Measurements from ENCODE around the gene SCAF11.

Gene SCAF11

GRCh38 chr12:45981075-45981837 lies 9.1 kb downstream of the SCAF11 start:
- no peak for DNase-seq (ENCODE audit: low spot score)

- no peak for DNase-seq (ENCODE audit: low spot score)
Measured at GRCh38 chr12:45980540-45980939, 9.8 kb downstream of the SCAF11 start.

- no peak for DNase-seq (ENCODE audit: low spot score)
Measured at GRCh38 chr12:45978108-45978507, 12.3 kb downstream of the SCAF11 start.

- DNase-seq (ENCODE audit: low spot score) = no peak
Measured at GRCh38 chr12:45977620-45978019, 12.8 kb downstream of the SCAF11 start.

- DNase-seq (ENCODE audit: low spot score) = no peak
Measured at GRCh38 chr12:45975506-45975905, 14.9 kb downstream of the SCAF11 start.

- DNase-seq (ENCODE audit: low spot score) = no peak
Measured at GRCh38 chr12:45974883-45975282, 15.5 kb downstream of the SCAF11 start.

- DNase-seq (ENCODE audit: low spot score) = no peak
Measured at GRCh38 chr12:45974171-45974719, 16.1 kb downstream of the SCAF11 start.

GRCh38 chr12:45973526-45973925 lies 16.8 kb downstream of the SCAF11 start:
- no peak for DNase-seq (ENCODE audit: low spot score)

- no peak for DNase-seq (ENCODE audit: low spot score)
Measured at GRCh38 chr12:45970391-45970790, 20.0 kb downstream of the SCAF11 start.

- no peak for DNase-seq (ENCODE audit: low spot score)
Measured at GRCh38 chr12:45969084-45969483, 21.3 kb downstream of the SCAF11 start.

- DNase-seq (ENCODE audit: low spot score) = no peak
Measured at GRCh38 chr12:45966486-45966885, 23.9 kb downstream of the SCAF11 start.

- DNase-seq (ENCODE audit: low spot score) = no peak
Measured at GRCh38 chr12:45962553-45963325, 27.6 kb downstream of the SCAF11 start.

GRCh38 chr12:45959728-45960127 lies 30.6 kb downstream of the SCAF11 start:
- DNase-seq (ENCODE audit: low spot score) = no peak

- no peak for DNase-seq (ENCODE audit: low spot score)
Measured at GRCh38 chr12:45959025-45959424, 31.3 kb downstream of the SCAF11 start.

GRCh38 chr12:45948546-45948945 lies 41.8 kb downstream of the SCAF11 start:
- no peak for DNase-seq (ENCODE audit: low spot score)

GRCh38 chr12:45946435-45946834 lies 43.9 kb downstream of the SCAF11 start:
- DNase-seq (ENCODE audit: low spot score) = no peak

- no peak for DNase-seq (ENCODE audit: low spot score)
Measured at GRCh38 chr12:45944771-45945170, 45.6 kb downstream of the SCAF11 start.

- no peak for DNase-seq (ENCODE audit: low spot score)
Measured at GRCh38 chr12:45939759-45940158, 50.6 kb downstream of the SCAF11 start.

GRCh38 chr12:45938566-45938965 lies 51.8 kb downstream of the SCAF11 start:
- DNase-seq (ENCODE audit: low spot score) = no peak

- no peak for DNase-seq (ENCODE audit: low spot score)
Measured at GRCh38 chr12:45934956-45935355, 55.4 kb downstream of the SCAF11 start.

GRCh38 chr12:45933504-45933903 lies 56.9 kb downstream of the SCAF11 start:
- no peak for DNase-seq (ENCODE audit: low spot score)

- DNase-seq (ENCODE audit: low spot score) = no peak
Measured at GRCh38 chr12:45930369-45930768, 60.0 kb downstream of the SCAF11 start.

GRCh38 chr12:45928309-45928708 lies 62.1 kb downstream of the SCAF11 start:
- no peak for DNase-seq (ENCODE audit: low spot score)

Measured in HuH-7.5 (cell line).